GM23248 (cell line): ENCODE measurements around the gene ARHGEF10L. TPM values are rescaled to one million over a fixed set of nuclear protein-coding genes. Genes with fewer than 3 reads are reported as not detected.

Experiments
- DNase-seq: peaks from one replicate; pipeline ENCODE4 v3.0.0-alpha.2; 2015
- H2AFZ ChIP-seq: fragments of 200-600 bp; sonication (generic); 2 replicates; pipeline ENCODE4 v1.6.1; 2016; ENCODE audit warnings: antibody characterized with exemption
- H3F3A ChIP-seq: fragments of 200-600 bp; sonication (generic); 2 replicates; pipeline ENCODE4 v1.6.1; 2016; ENCODE audit warnings: mild to moderate bottlenecking, antibody characterized with exemption, mixed run types; ENCODE audit not compliant: insufficient read depth
- H3K27ac ChIP-seq: fragments of 200-600 bp; sonication (generic); 2 replicates; pipeline ENCODE4 v1.5.1; 2016; ENCODE audit warnings: mild to moderate bottlenecking
- H3K27me3 ChIP-seq: fragments of 200-600 bp; sonication (generic); replicated peaks from 2 replicates; pipeline ENCODE4 v1.6.1; 2016; ENCODE audit warnings: mild to moderate bottlenecking; ENCODE audit not compliant: insufficient read depth
- H3K36me3 ChIP-seq: fragments of 200-600 bp; sonication (generic); 2 replicates; pipeline ENCODE4 v1.6.1; 2016; ENCODE audit warnings: low read depth, mild to moderate bottlenecking
- H3K4me1 ChIP-seq: fragments of 200-600 bp; sonication (generic); 2 replicates; pipeline ENCODE4 v1.6.1; 2016; ENCODE audit warnings: mild to moderate bottlenecking; ENCODE audit not compliant: insufficient read depth
- H3K4me2 ChIP-seq: fragments of 200-600 bp; sonication (generic); one replicate; pipeline ENCODE4 v1.6.1; 2016; ENCODE audit warnings: mild to moderate bottlenecking; ENCODE audit not compliant: unreplicated experiment
- H3K4me3 ChIP-seq: fragments of 200-600 bp; sonication (generic); 2 replicates; pipeline ENCODE4 v1.5.1; 2016; ENCODE audit warnings: mild to moderate bottlenecking
- H3K79me2 ChIP-seq: fragments of 200-600 bp; sonication (generic); 2 replicates; pipeline ENCODE4 v1.6.1; 2016; ENCODE audit warnings: mild to moderate bottlenecking; ENCODE audit not compliant: insufficient read depth
- H3K9ac ChIP-seq: fragments of 200-600 bp; sonication (generic); 2 replicates; pipeline ENCODE4 v1.6.1; 2016; ENCODE audit warnings: mild to moderate bottlenecking
- H3K9me2 ChIP-seq: fragments of 200-600 bp; sonication (generic); 2 replicates; pipeline ENCODE4 v1.6.1; 2016; ENCODE audit warnings: mixed run types, mild to moderate bottlenecking, moderate library complexity; ENCODE audit not compliant: insufficient read depth
- H3K9me3 ChIP-seq: fragments of 200-600 bp; sonication (generic); one replicate; pipeline ENCODE4 v1.6.1; 2017; ENCODE audit warnings: low read depth
- H4K20me1 ChIP-seq: fragments of 200-600 bp; sonication (generic); 2 replicates; pipeline ENCODE4 v1.6.0; 2016; ENCODE audit not compliant: insufficient read depth
- EZH2 ChIP-seq: fragments of 200-600 bp; sonication (generic); IDR thresholded peaks from 2 replicates; pipeline ENCODE4 v1.6.1; 2018; ENCODE audit warnings: antibody characterized with exemption, mild to moderate bottlenecking; ENCODE audit not compliant: insufficient read depth, poor library complexity, severe bottlenecking
- EZH2phosphoT487 ChIP-seq: fragments of 200-600 bp; sonication (generic); IDR thresholded peaks from 2 replicates; pipeline ENCODE4 v1.6.1; 2018; ENCODE audit warnings: antibody characterized with exemption, moderate library complexity, mild to moderate bottlenecking, low read depth; ENCODE audit not compliant: insufficient read depth
- WGBS, 2 experiments: methylation state at CpG; one replicate each; pipeline ENCODE4 v1.1.6; 2015 to 2017; ENCODE audit warnings: low lambda C conversion rate in 2 of 2, low coverage in 1 of 2; ENCODE audit errors: missing lambda C conversion rate in 2 of 2; 5-methylcytosine and 5-hydroxymethylcytosine counted together
- in situ Hi-C: fragments of 300-500 bp; cut with MboI; formaldehyde crosslinking; loops from 2 replicates; pipeline ENCODE4 v1.15.0; 2020
- polyA plus RNA-seq: library from polyadenylated mRNA; unstranded; fragments of >200 nt; fragmentation: Nextera tagmentation; extraction: Ambion mirVana; gene quantifications from 2 replicates; pipeline ENCODE4 v1.2.1, GENCODE V29; 2016
- total RNA-seq: library from RNA; depleted of rRNA; stranded (reverse); fragments of >200 nt; shearing (Covaris generic); gene quantifications from 2 replicates; pipeline ENCODE4 v1.2.3, GENCODE V29; 2014

ARHGEF10L gene
- total and polyA plus RNA-seq, 2 experiments from 2014 or later = 6.0 to 19.3 TPM

DNA sequence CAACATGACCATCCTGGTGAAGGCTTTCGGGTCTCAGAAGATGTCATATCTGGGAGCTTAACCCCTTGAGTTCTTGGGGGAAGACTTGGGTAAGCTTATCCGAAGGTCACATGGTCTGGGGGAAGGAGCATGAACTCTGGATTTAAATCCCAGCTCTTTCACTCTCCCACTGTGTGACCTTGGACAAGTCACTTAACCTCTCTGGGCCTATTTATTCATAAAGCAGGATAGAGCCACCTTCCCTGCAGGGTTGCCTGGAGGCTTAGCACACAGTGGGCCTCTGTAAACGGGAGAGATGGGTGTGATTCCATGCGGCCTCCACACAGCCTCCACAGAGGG lies 8.2 kb upstream of the ARHGEF10L start:
- Histone ChIP-seq H3K79me2 (no peaks in the 10 kb centered on the region), H3K4me2 (no peak overlapping the region), H4K20me1 (no peaks in the 10 kb centered on the region), H3K4me1 (peaks cover 7% of the 10 kb centered on the region; the same call in 1 of the 2 replicates), H3K9me3 (no peaks in the 10 kb centered on the region), H3K36me3 (no peaks in the 10 kb centered on the region), H3K9ac (peak overlapping the region; percentile 59), H3K9me2 (no peaks in the 10 kb centered on the region), H2AFZ (0 out of 2 replicates have a peak overlapping the region, but pooled peaks have one; percentile 54), H3K27me3 (no peaks in the 10 kb centered on the region; the same call in 1 of the 2 replicates), H3K27ac (peak overlapping the region; percentile 32), H3K4me3 (no peak overlapping the region), H3F3A (peaks cover 8% of the 10 kb centered on the region; the same call in 1 of the 2 replicates)
- DNase-seq = no peak
- in situ Hi-C loops = no loop called here
- no peak for TF ChIP-seq EZH2
- no peak for TF ChIP-seq EZH2phosphoT487
- WGBS, 2 experiments = 51 to 60% methylated on average over 4 of the region's 4 CpGs

DNA sequence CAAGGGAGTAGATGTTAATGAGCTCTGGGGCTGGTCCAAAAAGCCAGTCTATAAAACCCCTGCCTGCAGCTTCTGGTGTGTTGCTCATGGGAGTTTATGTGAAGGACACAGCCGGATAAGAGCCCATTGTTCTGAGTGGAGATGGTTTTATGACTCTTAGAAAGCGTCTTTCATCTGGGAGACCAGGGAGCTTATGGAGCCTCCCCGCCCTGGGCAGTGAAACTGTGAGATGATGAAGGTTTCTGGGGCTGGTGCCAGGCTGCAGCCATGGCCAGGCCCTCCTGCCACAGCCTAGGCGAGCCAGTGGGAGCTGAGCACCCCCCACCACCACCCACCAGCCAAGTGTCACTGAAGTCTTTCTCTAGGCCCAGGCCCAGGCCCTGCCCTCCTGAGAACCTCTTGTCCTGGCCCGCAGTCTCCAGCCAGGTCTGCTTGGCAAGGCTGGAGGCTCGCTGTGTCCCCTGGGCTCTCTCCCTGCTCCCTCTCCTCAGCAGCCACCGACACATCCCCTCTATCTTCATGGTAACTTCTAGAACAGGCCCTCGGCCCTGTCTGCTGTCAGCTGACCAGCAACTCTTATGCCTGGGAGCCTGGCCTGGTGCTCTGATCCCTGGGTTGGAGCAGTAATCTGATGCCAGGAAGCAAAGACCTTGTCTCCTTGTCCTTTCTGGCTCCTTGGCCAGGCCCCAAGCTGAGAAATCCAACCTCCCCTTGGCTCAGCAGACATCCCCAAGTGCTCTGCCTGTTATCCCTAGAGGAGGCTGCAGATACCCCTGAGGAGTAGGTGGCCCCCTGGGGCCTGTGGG lies 7.6 kb upstream of the ARHGEF10L start:
- Histone ChIP-seq H3F3A (peaks cover 6% of the 10 kb centered on the region; the same call in 1 of the 2 replicates), H3K36me3 (no peaks in the 10 kb centered on the region), H3K9ac (peak overlapping the region; percentile 59), H3K4me1 (peaks cover 7% of the 10 kb centered on the region; the same call in 1 of the 2 replicates), H3K9me3 (no peaks in the 10 kb centered on the region), H3K4me2 (no peak overlapping the region), H2AFZ (peak overlapping the region; percentile 54; the same call in 1 of the 2 replicates), H4K20me1 (no peaks in the 10 kb centered on the region), H3K27ac (peak overlapping the region; percentile 32), H3K27me3 (no peaks in the 10 kb centered on the region; the same call in 1 of the 2 replicates), H3K79me2 (no peaks in the 10 kb centered on the region), H3K4me3 (no peak overlapping the region), H3K9me2 (no peaks in the 10 kb centered on the region)
- TF ChIP-seq EZH2phosphoT487 (no peak), EZH2 (no peak)
- peak; percentile 59 for DNase-seq
- 43 to 47% methylated on average over 7 to 8 of the region's 8 CpGs for WGBS, 2 experiments
- in situ Hi-C loops = no loop called here

DNA sequence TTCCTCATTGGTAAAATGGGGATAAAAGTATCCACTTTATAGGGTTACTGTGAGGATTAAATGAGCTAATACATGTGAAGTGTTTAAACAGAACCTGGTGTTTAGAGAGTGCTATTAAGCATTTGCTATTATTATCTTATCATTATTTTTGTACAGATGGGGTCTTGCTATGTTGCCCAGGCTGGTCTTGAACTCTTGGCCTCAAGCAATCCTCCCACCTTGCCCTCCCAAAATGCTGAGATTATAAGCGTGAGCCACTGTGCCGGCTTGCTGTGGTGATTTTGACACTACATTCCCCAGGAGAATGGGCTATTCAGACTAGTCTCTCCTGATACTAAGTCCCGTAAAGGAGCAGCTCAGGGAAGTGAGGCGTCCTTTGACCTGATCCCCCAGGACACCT lies 6.3 kb upstream of the ARHGEF10L start:
- Histone ChIP-seq H3K79me2 (no peaks in the 10 kb centered on the region), H3K36me3 (no peaks in the 10 kb centered on the region), H3K4me1 (no peaks in the 10 kb centered on the region), H3K27me3 (no peaks in the 10 kb centered on the region), H2AFZ (no peak overlapping the region), H4K20me1 (no peaks in the 10 kb centered on the region), H3K4me3 (no peak overlapping the region), H3K9ac (no peak overlapping the region), H3K9me3 (no peaks in the 10 kb centered on the region), H3K27ac (no peak overlapping the region), H3F3A (peaks cover 6% of the 10 kb centered on the region; the same call in 1 of the 2 replicates), H3K9me2 (no peaks in the 10 kb centered on the region), H3K4me2 (no peak overlapping the region)
- in situ Hi-C loops = no loop called here
- no peak for DNase-seq
- TF ChIP-seq EZH2phosphoT487 = no peak
- no peak for TF ChIP-seq EZH2
- 92 to 94% methylated on average over 4 of the region's 4 CpGs for WGBS, 2 experiments

DNA sequence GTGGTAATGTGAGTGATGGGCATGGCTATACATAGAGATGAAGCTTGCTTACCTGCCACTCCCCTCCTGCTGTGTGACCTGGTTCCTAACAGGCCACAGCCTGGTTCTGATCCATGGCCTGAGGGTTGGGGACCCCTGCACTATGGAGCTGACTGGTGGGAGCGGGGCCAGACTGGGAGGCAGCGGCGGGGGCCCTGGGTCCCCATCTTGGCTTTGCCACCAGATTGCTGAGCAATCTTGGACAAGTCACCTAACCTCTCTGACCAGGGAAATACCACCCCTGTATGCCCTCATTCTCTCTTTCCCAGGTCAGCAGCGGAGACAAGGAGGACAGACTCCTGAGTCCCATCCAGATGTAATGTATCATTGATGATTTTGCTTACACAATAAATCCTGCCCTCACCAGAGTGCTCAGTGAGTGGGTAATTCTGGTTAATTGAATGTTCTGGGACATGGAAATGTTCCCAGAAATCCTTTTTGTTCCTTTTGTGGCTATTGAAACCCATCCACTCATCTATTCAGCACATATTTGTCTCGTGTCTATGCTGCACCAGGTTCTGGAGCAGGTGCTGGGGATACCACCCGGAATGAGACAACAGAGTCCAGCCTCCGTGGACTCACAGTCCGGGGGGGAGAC lies 4.1 kb upstream of the ARHGEF10L start:
- Histone ChIP-seq H3K4me1 (no peaks in the 10 kb centered on the region), H3K9me3 (no peaks in the 10 kb centered on the region), H3K9ac (no peak overlapping the region), H3K9me2 (no peaks in the 10 kb centered on the region), H3K27me3 (no peaks in the 10 kb centered on the region), H4K20me1 (no peaks in the 10 kb centered on the region), H3K27ac (no peak overlapping the region), H3K79me2 (peaks cover 3% of the 10 kb centered on the region), H3K4me2 (no peak overlapping the region), H3K4me3 (no peak overlapping the region), H2AFZ (no peak overlapping the region), H3F3A (peaks cover 11% of the 10 kb centered on the region), H3K36me3 (no peaks in the 10 kb centered on the region)
- DNase-seq = no peak
- in situ Hi-C loops = no loop called here
- WGBS, 2 experiments = 89 to 97% methylated on average over 8 of the region's 8 CpGs
- TF ChIP-seq EZH2 (no peak), EZH2phosphoT487 (no peak)
